GM23338 (cell line): ENCODE measurements around the gene KMT2E. TPM values are rescaled to one million over a fixed set of nuclear protein-coding genes. Genes with fewer than 3 reads are reported as not detected.

Source experiments
- ATAC-seq: fragments of 200-7000 bp; cut with Tn5 transposase; 3 replicates; pipeline ENCODE4 v1.9.1; 2020
- DNase-seq: peaks from one replicate; pipeline ENCODE4 v3.0.0-alpha.2; 2015; ENCODE audit warnings: low spot score
- H2AFZ ChIP-seq: fragments of 200-600 bp; sonication (generic); 2 replicates; pipeline ENCODE4 v1.8.0; 2016; ENCODE audit warnings: antibody characterized with exemption, mild to moderate bottlenecking, moderate library complexity
- H3F3A ChIP-seq: fragments of 200-600 bp; sonication (generic); replicated peaks from 2 replicates; pipeline ENCODE4 v1.8.0; 2017; ENCODE audit warnings: antibody characterized with exemption, mixed run types, low read depth
- H3K27ac ChIP-seq: fragments of 200-600 bp; sonication (generic); 2 replicates; pipeline ENCODE4 v1.6.1; 2016; ENCODE audit warnings: low read depth
- H3K27me3 ChIP-seq: fragments of 200-600 bp; sonication (generic); 2 replicates; pipeline ENCODE4 v1.8.0; 2016; ENCODE audit warnings: mild to moderate bottlenecking, mixed run types, moderate library complexity; ENCODE audit not compliant: insufficient read depth
- H3K36me3 ChIP-seq: fragments of 200-600 bp; sonication (generic); 2 replicates; pipeline ENCODE4 v1.8.0; 2016; ENCODE audit warnings: mild to moderate bottlenecking; ENCODE audit not compliant: insufficient read depth
- H3K4me1 ChIP-seq: fragments of 200-600 bp; sonication (generic); 2 replicates; pipeline ENCODE4 v1.8.0; 2016; ENCODE audit warnings: mild to moderate bottlenecking, moderate library complexity; ENCODE audit not compliant: insufficient read depth
- H3K4me2 ChIP-seq: fragments of 200-600 bp; sonication (generic); 2 replicates; pipeline ENCODE4 v1.7.1; 2017; ENCODE audit warnings: mixed run types
- H3K4me3 ChIP-seq: fragments of 200-600 bp; sonication (generic); 2 replicates; pipeline ENCODE4 v1.6.1; 2016; ENCODE audit warnings: mixed run types
- H3K79me2 ChIP-seq: fragments of 200-600 bp; sonication (generic); replicated peaks from 2 replicates; pipeline ENCODE4 v1.8.0; 2017; ENCODE audit warnings: mild to moderate bottlenecking; ENCODE audit not compliant: insufficient read depth
- H3K9me2 ChIP-seq: fragments of 200-600 bp; sonication (generic); 2 replicates; pipeline ENCODE4 v1.8.0; 2017; ENCODE audit not compliant: insufficient read depth
- H4K20me1 ChIP-seq: fragments of 200-600 bp; sonication (generic); replicated peaks from 2 replicates; pipeline ENCODE4 v1.8.0; 2017; ENCODE audit warnings: mild to moderate bottlenecking; ENCODE audit not compliant: insufficient read depth
- H3K27ac Mint-ChIP-seq: 2 replicates; pipeline ENCODE4 v1.8.0; 2020; ENCODE audit warnings: inconsistent platforms, mild to moderate bottlenecking, moderate library complexity, mixed read lengths
- H3K27me3 Mint-ChIP-seq: 3 replicates; pipeline ENCODE4 v1.8.0; 2022; ENCODE audit warnings: low read depth, mild to moderate bottlenecking, moderate library complexity, mixed read lengths, inconsistent platforms; ENCODE audit not compliant: insufficient read depth, poor library complexity
- H3K36me3 Mint-ChIP-seq: 3 replicates; pipeline ENCODE4 v1.8.0; 2021; ENCODE audit warnings: low read depth, mild to moderate bottlenecking, inconsistent platforms, moderate library complexity, mixed read lengths
- H3K4me1 Mint-ChIP-seq: 3 replicates; pipeline ENCODE4 v1.8.0; 2020; ENCODE audit warnings: mild to moderate bottlenecking, inconsistent platforms, mixed read lengths
- H3K4me3 Mint-ChIP-seq: 3 replicates; pipeline ENCODE4 v1.8.0; 2021; ENCODE audit warnings: moderate library complexity, mild to moderate bottlenecking, inconsistent platforms, mixed read lengths
- H3K9me3 Mint-ChIP-seq: 3 replicates; pipeline ENCODE4 v1.8.0; 2020; ENCODE audit warnings: moderate library complexity, mild to moderate bottlenecking, inconsistent platforms, mixed read lengths
- CREB1 ChIP-seq: fragments of 250-450 bp; sonication (Bioruptor Pico); IDR thresholded peaks from 2 replicates; pipeline ENCODE4 v1.5.0; 2020; ENCODE audit warnings: low read depth, mild to moderate bottlenecking, moderate library complexity
- ETS1 ChIP-seq: IDR thresholded peaks from 2 replicates; pipeline ENCODE4 v1.6.1; 2016; ENCODE audit warnings: antibody characterized with exemption
- EZH2 ChIP-seq: fragments of 200-600 bp; sonication (generic); IDR thresholded peaks from one replicate; pipeline ENCODE4 v1.8.0; 2017; ENCODE audit warnings: antibody characterized with exemption, mild to moderate bottlenecking, low read depth; ENCODE audit not compliant: unreplicated experiment
- EZH2phosphoT487 ChIP-seq: fragments of 200-600 bp; sonication (generic); IDR thresholded peaks from one replicate; pipeline ENCODE4 v1.8.1; 2018; ENCODE audit warnings: antibody characterized with exemption; ENCODE audit not compliant: unreplicated experiment
- JUNB ChIP-seq: IDR thresholded peaks from one replicate; pipeline ENCODE4 v1.6.1; 2016; ENCODE audit warnings: antibody characterized with exemption; ENCODE audit not compliant: unreplicated experiment
- NANOG ChIP-seq: IDR thresholded peaks from 2 replicates; pipeline ENCODE4 v1.6.1; 2016; ENCODE audit warnings: antibody characterized with exemption, borderline replicate concordance
- POLR2AphosphoS5 ChIP-seq: IDR thresholded peaks from 2 replicates; pipeline ENCODE4 v1.6.1; 2016; ENCODE audit warnings: antibody characterized with exemption, low read depth
- REST ChIP-seq: IDR thresholded peaks from one replicate; pipeline ENCODE4 v1.6.1; 2018; ENCODE audit warnings: antibody characterized with exemption; ENCODE audit not compliant: unreplicated experiment
- STAT1 ChIP-seq: IDR thresholded peaks from one replicate; pipeline ENCODE4 v1.6.1; 2016; ENCODE audit warnings: antibody characterized with exemption; ENCODE audit not compliant: unreplicated experiment
- ZNF114 ChIP-seq: fragments of 250-450 bp; sonication (Bioruptor Pico); IDR thresholded peaks from 2 replicates; pipeline ENCODE4 v1.5.0; 2020; ENCODE audit warnings: mild to moderate bottlenecking, moderate library complexity
- ZNF462 ChIP-seq: fragments of 250-450 bp; sonication (Bioruptor Pico); IDR thresholded peaks from 2 replicates; pipeline ENCODE4 v1.5.0; 2020; ENCODE audit warnings: mild to moderate bottlenecking, moderate library complexity
- polyA plus RNA-seq: library from polyadenylated mRNA; unstranded; fragments of >200 nt; fragmentation: Nextera tagmentation; extraction: Ambion mirVana; gene quantifications from 2 replicates; pipeline ENCODE4 v1.2.1, GENCODE V29; 2016
- total RNA-seq: library from RNA; depleted of rRNA; stranded (reverse); fragments of >200 nt; shearing (Covaris generic); gene quantifications from 2 replicates; pipeline ENCODE4 v1.2.3, GENCODE V29; 2014

KMT2E gene
- total and polyA plus RNA-seq, 2 experiments from 2014 or later: 50.2 to 70.9 TPM

GRCh38 chr7:105055084-105055483 lies 41.1 kb downstream of the KMT2E start (continued):
- TF ChIP-seq ZNF462 (no peak), EZH2phosphoT487 (no peak)

- peaks cover 21% of the 10 kb centered on the region; the same call in 2 of the 3 replicates for H3K36me3 Mint-ChIP-seq
- Histone ChIP-seq H3F3A (no peaks in the 10 kb centered on the region), H3K27me3 (no peaks in the 10 kb centered on the region), H3K4me2 (no peak overlapping the region), H3K79me2 (peaks cover 94% of the 10 kb centered on the region), H3K4me1 (peaks cover 16% of the 10 kb centered on the region), H3K27ac (no peak overlapping the region), H3K9me2 (no peaks in the 10 kb centered on the region), H3K4me3 (no peak overlapping the region), H2AFZ (no peak overlapping the region), H3K36me3 (no peaks in the 10 kb centered on the region), H4K20me1 (peaks cover 24% of the 10 kb centered on the region)
- no peak for ATAC-seq
- no peaks in the 10 kb centered on the region for H3K9me3 Mint-ChIP-seq
- H3K4me3 Mint-ChIP-seq: no peak overlapping the region
- peaks cover 1% of the 10 kb centered on the region for H3K27me3 Mint-ChIP-seq
- no peak overlapping the region for H3K27ac Mint-ChIP-seq
- no peak for DNase-seq
- H3K4me1 Mint-ChIP-seq: peaks cover 18% of the 10 kb centered on the region; the same call in 2 of the 3 replicates
- no peak for TF ChIP-seq CREB1 (CRISPR knock-in tag)
- no peak for TF ChIP-seq ETS1
- no peak for TF ChIP-seq NANOG
- no peak for TF ChIP-seq EZH2
- no peak for TF ChIP-seq STAT1
- TF ChIP-seq JUNB: no peak
- TF ChIP-seq ZNF114: no peak
- TF ChIP-seq REST: no peak
- no peak for TF ChIP-seq POLR2AphosphoS5
Observed at GRCh38 chr7:105055621-105056020, 41.6 kb downstream of the KMT2E start.
